Caco-2 (cell line): Measurements from ENCODE around the gene CRYBA4. TPM values are rescaled to one million over a fixed set of nuclear protein-coding genes. Genes with fewer than 3 reads are reported as not detected.

Experiments used
- BruUV-seq: library from RNA; stranded (reverse); fragments of 400-500 nt; replicated peaks from 2 replicates; lab custom pipeline; 2021; lab: Mats Ljungman, UMichigan
- CTCF ChIA-PET: fragments of 300-600 bp; sonication (Branson Sonifier 250); formaldehyde crosslinking; loops from one replicate; lab custom pipeline; 2022; ENCODE audit warnings: antibody characterized with exemption; lab: Charles Lee
- POLR2A ChIA-PET: fragments of 300-600 bp; sonication (Branson Sonifier 250); formaldehyde crosslinking; loops from one replicate; lab custom pipeline; 2022; ENCODE audit warnings: antibody characterized with exemption; lab: Charles Lee
- DNase-seq, 2 experiments: peaks; one replicate each; pipeline versions ENCODE4 v3.0.0 to v3.0.0-alpha.2; 2020 to 2022
- H3K27me3 ChIP-seq: replicated peaks from 2 replicates; pipeline ENCODE4 v1.6.0; 2011; ENCODE audit warnings: low read length; ENCODE audit not compliant: control insufficient read depth, insufficient read depth
- H3K36me3 ChIP-seq: 2 replicates; pipeline ENCODE4 v1.5.1; 2011; ENCODE audit warnings: low read length; ENCODE audit not compliant: control insufficient read depth, insufficient read depth
- H3K4me1 ChIP-seq: fragments of 250-450 bp; sonication (Bioruptor Pico); 2 replicates; pipeline ENCODE4 v1.5.1; 2020; ENCODE audit warnings: mild to moderate bottlenecking
- H3K4me3 ChIP-seq: 2 replicates; pipeline ENCODE4 v1.5.1; 2011; ENCODE audit warnings: low read depth, mild to moderate bottlenecking, control low read depth, low read length
- H3K9me3 ChIP-seq: fragments of 250-450 bp; sonication (Bioruptor Pico); 2 replicates; pipeline ENCODE4 v1.5.1; 2020; ENCODE audit warnings: mild to moderate bottlenecking, moderate library complexity
- H3K27ac Mint-ChIP-seq: one replicate; pipeline ENCODE4 v1.8.0; 2022; ENCODE audit warnings: mixed read lengths; ENCODE audit not compliant: unreplicated experiment
- H3K27me3 Mint-ChIP-seq: one replicate; pipeline ENCODE4 v1.8.0; 2022; ENCODE audit warnings: mixed read lengths; ENCODE audit not compliant: insufficient read depth, unreplicated experiment
- H3K36me3 Mint-ChIP-seq: one replicate; pipeline ENCODE4 v1.8.0; 2022; ENCODE audit warnings: mild to moderate bottlenecking, mixed read lengths; ENCODE audit not compliant: insufficient read depth, unreplicated experiment
- H3K4me1 Mint-ChIP-seq: one replicate; pipeline ENCODE4 v1.8.0; 2022; ENCODE audit warnings: low read depth, mixed read lengths; ENCODE audit not compliant: unreplicated experiment
- H3K4me3 Mint-ChIP-seq: one replicate; pipeline ENCODE4 v1.8.0; 2022; ENCODE audit warnings: mild to moderate bottlenecking, moderate library complexity, mixed read lengths; ENCODE audit not compliant: unreplicated experiment
- H3K9me3 Mint-ChIP-seq: one replicate; pipeline ENCODE4 v1.8.0; 2022; ENCODE audit warnings: mixed read lengths; ENCODE audit not compliant: unreplicated experiment
- intact Hi-C: fragments of 100-400 bp; cut with micrococcal nuclease; formaldehyde crosslinking; loops from one replicate; pipeline ENCODE4 v1.10.0; 2022; ENCODE audit not compliant: unreplicated experiment
- total RNA-seq: library from RNA; stranded (reverse); gene quantifications from 2 replicates; pipeline ENCODE4 v1.2.3, GENCODE V29; 2022
- TF ChIP-seq, protein P1 (sequence below), 2 experiments: fragments of 200-600 bp in 1 of 2; IDR thresholded peaks; 1 replicate in 1 of 2; 2 replicates in 1 of 2; pipeline versions ENCODE4 v1.5.1 to v1.8.0; 2011 to 2022; ENCODE audit warnings: antibody characterized with exemption in 1 of 2, control low read depth in 1 of 2, inconsistent platforms in 1 of 2, low read depth in 1 of 2, low read length in 1 of 2, mild to moderate bottlenecking in 1 of 2, moderate library complexity in 1 of 2; ENCODE audit not compliant: insufficient read depth in 1 of 2, severe bottlenecking in 1 of 2, unreplicated experiment in 1 of 2

The CRYBA4 gene
- total RNA-seq, 1 experiment from 2014 or later, result 0.68 TPM

GRCh38 chr22:26601726-26602125 is 20.0 kb upstream of the CRYBA4 start:
- POLR2A ChIA-PET, result no interaction called here
- Histone ChIP-seq H3K4me3 (no peak overlapping the region), H3K4me1 (no peaks in the 10 kb centered on the region), H3K9me3 (no peaks in the 10 kb centered on the region), H3K27me3 (no peaks in the 10 kb centered on the region; the same call in 1 of the 2 replicates), H3K36me3 (no peaks in the 10 kb centered on the region)
- Mint-ChIP-seq H3K27me3 (peaks cover 22% of the 10 kb centered on the region), H3K9me3 (no peaks in the 10 kb centered on the region), H3K4me3 (no peak overlapping the region), H3K36me3 (peaks cover 6% of the 10 kb centered on the region), H3K27ac (no peak overlapping the region), H3K4me1 (no peaks in the 10 kb centered on the region)
- CTCF ChIA-PET, result interaction anchor here (0.6 kb wide), 1 partner anchor 9 kb away, joined by 3 read pairs; no protein-coding TSS in a partner anchor
- intact Hi-C loops, result no loop called here
- no TSS peak for BruUV-seq
- TF ChIP-seq, protein P1, sequence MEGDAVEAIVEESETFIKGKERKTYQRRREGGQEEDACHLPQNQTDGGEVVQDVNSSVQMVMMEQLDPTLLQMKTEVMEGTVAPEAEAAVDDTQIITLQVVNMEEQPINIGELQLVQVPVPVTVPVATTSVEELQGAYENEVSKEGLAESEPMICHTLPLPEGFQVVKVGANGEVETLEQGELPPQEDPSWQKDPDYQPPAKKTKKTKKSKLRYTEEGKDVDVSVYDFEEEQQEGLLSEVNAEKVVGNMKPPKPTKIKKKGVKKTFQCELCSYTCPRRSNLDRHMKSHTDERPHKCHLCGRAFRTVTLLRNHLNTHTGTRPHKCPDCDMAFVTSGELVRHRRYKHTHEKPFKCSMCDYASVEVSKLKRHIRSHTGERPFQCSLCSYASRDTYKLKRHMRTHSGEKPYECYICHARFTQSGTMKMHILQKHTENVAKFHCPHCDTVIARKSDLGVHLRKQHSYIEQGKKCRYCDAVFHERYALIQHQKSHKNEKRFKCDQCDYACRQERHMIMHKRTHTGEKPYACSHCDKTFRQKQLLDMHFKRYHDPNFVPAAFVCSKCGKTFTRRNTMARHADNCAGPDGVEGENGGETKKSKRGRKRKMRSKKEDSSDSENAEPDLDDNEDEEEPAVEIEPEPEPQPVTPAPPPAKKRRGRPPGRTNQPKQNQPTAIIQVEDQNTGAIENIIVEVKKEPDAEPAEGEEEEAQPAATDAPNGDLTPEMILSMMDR (IDR thresholded peaks at IDR 0.05; ENCODE audit: insufficient read depth in 1 of 2, low read depth in 1 of 2, low read length in 1 of 2, severe bottlenecking in 1 of 2, unreplicated experiment in 1 of 2), result no peak
- DNase-seq, result no peak

DNA sequence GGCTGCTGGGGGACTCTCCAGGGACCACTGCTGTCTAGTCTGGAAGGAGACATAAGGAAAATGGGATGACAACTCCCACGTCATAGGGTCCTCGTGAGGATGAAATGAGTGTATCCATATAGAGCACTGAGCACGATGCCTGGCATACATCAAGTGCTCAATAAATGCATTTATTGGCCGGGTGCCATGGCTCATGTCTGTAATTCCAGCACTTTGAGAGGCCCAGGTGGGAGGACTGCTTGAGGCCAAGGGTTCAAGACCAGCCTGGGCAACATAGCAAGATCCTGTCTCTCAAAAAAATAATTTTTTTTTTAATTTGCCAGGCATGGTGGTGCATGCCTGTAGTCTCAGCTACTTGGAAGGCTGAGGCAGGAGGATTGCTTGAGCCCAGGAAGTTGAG is 19.6 kb upstream of the CRYBA4 start:
- no peaks in the 10 kb centered on the region for H3K36me3 ChIP-seq
- Mint-ChIP-seq H3K4me3 (no peak overlapping the region), H3K27ac (no peak overlapping the region), H3K27me3 (peaks cover 21% of the 10 kb centered on the region), H3K9me3 (no peaks in the 10 kb centered on the region), H3K4me1 (no peaks in the 10 kb centered on the region), H3K36me3 (peaks cover 6% of the 10 kb centered on the region)
- no peak for DNase-seq
- ChIA-PET POLR2A (no interaction called here), CTCF (no interaction called here)
- no peaks in the 10 kb centered on the region for H3K27me3 ChIP-seq
- no peaks in the 10 kb centered on the region for H3K9me3 ChIP-seq
- H3K4me3 ChIP-seq, result no peak overlapping the region
- intact Hi-C loops, result no loop called here
- TF ChIP-seq, protein P1 (IDR thresholded peaks at IDR 0.05; ENCODE audit: insufficient read depth in 1 of 2, low read depth in 1 of 2, low read length in 1 of 2, severe bottlenecking in 1 of 2, unreplicated experiment in 1 of 2), result no peak
- no peaks in the 10 kb centered on the region for H3K4me1 ChIP-seq
- no TSS peak for BruUV-seq

DNA sequence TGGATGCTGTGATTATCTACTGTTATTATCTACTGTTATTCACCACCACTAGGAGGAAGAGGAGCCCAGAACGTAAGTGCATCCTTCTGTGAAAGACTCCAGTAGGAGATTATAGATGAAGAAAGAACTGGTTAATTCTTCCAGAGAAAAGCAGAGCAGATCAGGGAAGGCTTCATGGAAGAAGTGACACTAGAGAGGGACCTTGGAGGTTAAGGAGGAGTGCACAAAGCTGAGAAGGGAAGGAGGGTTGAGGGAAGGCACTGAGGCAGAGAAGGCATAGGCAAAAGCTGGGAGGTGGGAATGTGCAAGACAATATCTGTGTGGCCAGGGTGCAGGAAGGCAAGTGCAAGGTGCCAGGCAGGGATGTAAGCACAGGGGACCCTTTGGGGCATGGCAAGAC is 17.4 kb upstream of the CRYBA4 start:
- no peaks in the 10 kb centered on the region for H3K4me1 Mint-ChIP-seq
- no peak overlapping the region for H3K27ac Mint-ChIP-seq
- Histone ChIP-seq H3K9me3 (no peaks in the 10 kb centered on the region), H3K4me3 (no peak overlapping the region), H3K36me3 (no peaks in the 10 kb centered on the region), H3K27me3 (no peaks in the 10 kb centered on the region), H3K4me1 (no peaks in the 10 kb centered on the region)
- TF ChIP-seq, protein P1 (IDR thresholded peaks at IDR 0.05; ENCODE audit: insufficient read depth in 1 of 2, low read depth in 1 of 2, low read length in 1 of 2, severe bottlenecking in 1 of 2, unreplicated experiment in 1 of 2), result no peak
- ChIA-PET CTCF (no interaction called here), POLR2A (no interaction called here)
- no peak for DNase-seq
- peaks cover 6% of the 10 kb centered on the region for H3K36me3 Mint-ChIP-seq
- H3K27me3 Mint-ChIP-seq, result peaks cover 12% of the 10 kb centered on the region
- no peak overlapping the region for H3K4me3 Mint-ChIP-seq
- no TSS peak for BruUV-seq
- no peaks in the 10 kb centered on the region for H3K9me3 Mint-ChIP-seq
- intact Hi-C loops, result no loop called here
